Hepatocyte (in vitro differentiated cells): ENCODE measurements around the gene GP1BB.

Experiments
- CTCF ChIP-seq: fragments of 200-600 bp; sonication (generic); IDR thresholded peaks from 2 replicates; pipeline ENCODE4 v1.5.1; 2016; ENCODE audit warnings: antibody characterized with exemption, mild to moderate bottlenecking; ENCODE audit not compliant: poor library complexity
- EZH2 ChIP-seq: fragments of 200-600 bp; sonication (generic); IDR thresholded peaks from 2 replicates; pipeline ENCODE4 v1.6.1; 2016; ENCODE audit warnings: antibody characterized with exemption, mild to moderate bottlenecking, borderline replicate concordance

- TF ChIP-seq CTCF = no peak
- no peak for TF ChIP-seq EZH2
Measured at GRCh38 chr22:19704355-19705015, 18.9 kb upstream of the GP1BB start.
